ENCODE measurements around the gene PAQR9. TPM values are rescaled to one million over a fixed set of nuclear protein-coding genes. Genes with fewer than 3 reads are reported as not detected.

The PAQR9 gene
- total and polyA plus RNA-seq, 2 donors (not counting 3 experiments of a cell fraction or from before 2014, with no cell fraction given), result not detected

- H2AFZ ChIP-seq (ENCODE audit: low read depth, low read length), result no peak overlapping the region
- peaks cover 2 to 6% of the 10 kb centered on the region in 2 experiments for H3K27me3 ChIP-seq (ENCODE audit: control insufficient read depth in 2 of 2, insufficient read depth in 2 of 2, low read length in 2 of 2)
- no peak overlapping the region for H3K27ac ChIP-seq (ENCODE audit: insufficient read depth, low read depth, low read length)
- H3K79me2 ChIP-seq (ENCODE audit: control insufficient read depth, insufficient read depth, low read length), result no peaks in the 10 kb centered on the region
- no peaks in the 10 kb centered on the region for H3K9me1 ChIP-seq (replicated peaks; ENCODE audit: control insufficient read depth, extremely low read depth, insufficient read depth, low read length)
- no peak overlapping the region for H3K4me3 ChIP-seq (replicated peaks in 1 of 3; ENCODE audit: insufficient read depth in 1 of 3, low read depth in 1 of 3, low read length in 3 of 3)
- dilution Hi-C loops (cut with MboI; ENCODE audit: extremely low pct_ligation_motif_present, low sequenced_read_pairs), result no loop called here
- no peaks in the 10 kb centered on the region for H4K20me1 ChIP-seq (replicated peaks; ENCODE audit: control insufficient read depth, extremely low read depth, insufficient read depth, low read length)
- H3K9me3 ChIP-seq (replicated peaks; ENCODE audit: control insufficient read depth, insufficient read depth, low read length), result no peaks in the 10 kb centered on the region
- DNase-seq (ENCODE audit: low read depth, low spot score) (no peak), FAIRE-seq (no peak)
- H3K36me3 ChIP-seq (ENCODE audit: control insufficient read depth in 2 of 2, extremely low read depth in 1 of 2, insufficient read depth in 2 of 2, low read length in 2 of 2), result no peaks in the 10 kb centered on the region
- no peak for TF ChIP-seq JUN (IDR thresholded peaks at IDR 0.05; ENCODE audit: borderline replicate concordance, insufficient read depth, insufficient read length, low read depth)
- no peak for TF ChIP-seq POLR2A (IDR thresholded peaks at IDR 0.05; ENCODE audit: low read depth, low read length)
- TF ChIP-seq EZH2 (IDR thresholded peaks at IDR 0.05; ENCODE audit: borderline replicate concordance, low read depth, low read length, severe bottlenecking), result no peak
- no peak for TF ChIP-seq MYC (IDR thresholded peaks at IDR 0.05; ENCODE audit: low read depth, low read length)
- ChIA-PET CTCF (interaction anchor here (1.0 to 3.1 kb wide), 3 partner anchors 12 to 147 kb away, joined by 3 to 9 read pairs (median 4); no protein-coding TSS in a partner anchor), POLR2A (no interaction called here)
- intact Hi-C loops (cut with micrococcal nuclease), result no loop called here
- peaks cover 14% of the 10 kb centered on the region for H3K4me1 ChIP-seq (ENCODE audit: control insufficient read depth, extremely low read depth, insufficient read depth, low read length)
- no TSS peak for BruUV-seq (replicated peaks)
- H3K9ac ChIP-seq (replicated peaks; ENCODE audit: extremely low read depth, insufficient read depth, low read length), result no peak overlapping the region
- H3K4me2 ChIP-seq (ENCODE audit: insufficient read depth, low read length), result no peak overlapping the region
Observed at GRCh38 chr3:142975316-142975995, 12.0 kb upstream of the PAQR9 start.

GRCh38 chr3:142973217-142974009 lies 9.9 kb upstream of the PAQR9 start:
- no peak for DNase-seq (ENCODE audit: low read depth, low spot score)
- FAIRE-seq, result no peak
- Histone ChIP-seq H3K4me1 (ENCODE audit: control insufficient read depth, extremely low read depth, insufficient read depth, low read length) (peaks cover 14% of the 10 kb centered on the region), H3K4me2 (ENCODE audit: insufficient read depth, low read length) (no peak overlapping the region), H3K9me1 (replicated peaks; ENCODE audit: control insufficient read depth, extremely low read depth, insufficient read depth, low read length) (no peaks in the 10 kb centered on the region), H3K9ac (replicated peaks; ENCODE audit: extremely low read depth, insufficient read depth, low read length) (no peak overlapping the region), H3K4me3 (replicated peaks in 1 of 3; ENCODE audit: insufficient read depth in 1 of 3, low read depth in 1 of 3, low read length in 3 of 3) (no peak overlapping the region), H3K27ac (ENCODE audit: insufficient read depth, low read depth, low read length) (no peak overlapping the region), H3K27me3 (ENCODE audit: control insufficient read depth in 2 of 2, insufficient read depth in 2 of 2, low read length in 2 of 2) (peaks cover 2 to 16% of the 10 kb centered on the region in 2 experiments), H3K79me2 (ENCODE audit: control insufficient read depth, insufficient read depth, low read length) (no peaks in the 10 kb centered on the region), H3K36me3 (ENCODE audit: control insufficient read depth in 2 of 2, extremely low read depth in 1 of 2, insufficient read depth in 2 of 2, low read length in 2 of 2) (no peaks in the 10 kb centered on the region), H4K20me1 (replicated peaks; ENCODE audit: control insufficient read depth, extremely low read depth, insufficient read depth, low read length) (no peaks in the 10 kb centered on the region), H2AFZ (ENCODE audit: low read depth, low read length) (no peak overlapping the region), H3K9me3 (replicated peaks; ENCODE audit: control insufficient read depth, insufficient read depth, low read length) (no peaks in the 10 kb centered on the region)
- POLR2A ChIA-PET, result no interaction called here
- intact Hi-C loops (cut with micrococcal nuclease), result no loop called here
- dilution Hi-C loops (cut with MboI; ENCODE audit: extremely low pct_ligation_motif_present, low sequenced_read_pairs), result no loop called here
- BruUV-seq (replicated peaks), result no TSS peak
- CTCF ChIA-PET, result interaction anchor here (1.6 kb wide), 1 partner anchor 8 kb away, joined by 5 read pairs; no protein-coding TSS in a partner anchor
- no peak for TF ChIP-seq POLR2AphosphoS5 (IDR thresholded peaks at IDR 0.05; ENCODE audit: insufficient read depth, low read depth, low read length)
- no peak for TF ChIP-seq EZH2 (IDR thresholded peaks at IDR 0.05; ENCODE audit: borderline replicate concordance, low read depth, low read length, severe bottlenecking)
- TF ChIP-seq POLR2A (IDR thresholded peaks at IDR 0.05; ENCODE audit: low read depth, low read length), result no peak
- no peak for TF ChIP-seq GATA2 (IDR thresholded peaks at IDR 0.05; ENCODE audit: insufficient read depth, insufficient read length, low read depth, low read length)
- TF ChIP-seq MYC (IDR thresholded peaks at IDR 0.05; ENCODE audit: low read depth, low read length), result no peak
- no peak for TF ChIP-seq CTCF (IDR thresholded peaks at IDR 0.05; ENCODE audit: extremely low read depth in 1 of 2, insufficient read depth in 1 of 2, low read depth in 1 of 2, low read length in 2 of 2)
- TF ChIP-seq FOS (IDR thresholded peaks at IDR 0.05; ENCODE audit: borderline replicate concordance, insufficient read depth, low read length), result no peak
- TF ChIP-seq JUN (IDR thresholded peaks at IDR 0.05; ENCODE audit: borderline replicate concordance, insufficient read depth, insufficient read length, low read depth), result no peak
- no peak for TF ChIP-seq MAX (IDR thresholded peaks at IDR 0.05; ENCODE audit: insufficient read depth, insufficient read length)

Measured in endothelial cell of umbilical vein (primary cell).